H1 (cell line): ENCODE results near the gene ADGRG2. TPM values are rescaled to one million over a fixed set of nuclear protein-coding genes. Genes with fewer than 3 reads are reported as not detected.

Experiments
- CTCF ChIA-PET: fragments of 300-600 bp; sonication (Branson Sonifier 250); formaldehyde crosslinking; loops from one replicate; lab custom pipeline; 2021; ENCODE audit not compliant: partially characterized antibody; lab: Charles Lee
- POLR2A ChIA-PET: fragments of 300-600 bp; sonication (Branson Sonifier 250); formaldehyde crosslinking; loops from one replicate; lab custom pipeline; 2021; ENCODE audit warnings: inconsistent platforms; ENCODE audit not compliant: partially characterized antibody; lab: Charles Lee
- DNase-seq, 2 experiments: peaks; one replicate each; pipeline versions ENCODE4 v3.0.0 to v3.0.0-alpha.2; 2010 to 2022; ENCODE audit warnings: low spot score in 2 of 2, low read depth in 1 of 2, mixed read lengths in 1 of 2
- FAIRE-seq: peaks from 2 replicates; lab custom pipeline; 2011; peaks lifted over from hg19 to GRCh38; lab: Jason Lieb, UNC
- H2AFZ ChIP-seq: 2 replicates; pipeline ENCODE4 v1.8.1; 2012; ENCODE audit warnings: low read length, inconsistent platforms
- H2AK5ac ChIP-seq: 2 replicates; pipeline ENCODE4 v1.6.1; 2013; ENCODE audit warnings: low read depth, low read length
- H2BK120ac ChIP-seq: replicated peaks from 2 replicates; pipeline ENCODE3; 2013; ENCODE audit warnings: low read depth, low read length, inconsistent platforms
- H2BK12ac ChIP-seq: 2 replicates; pipeline ENCODE4 v1.6.1; 2013; ENCODE audit warnings: low read depth, low read length
- H2BK15ac ChIP-seq: 2 replicates; pipeline ENCODE4 v1.6.1; 2013; ENCODE audit warnings: low read length
- H2BK20ac ChIP-seq: 2 replicates; pipeline ENCODE4 v1.6.1; 2013; ENCODE audit warnings: low read length
- H2BK5ac ChIP-seq: 2 replicates; pipeline ENCODE4 v1.6.1; 2013; ENCODE audit warnings: low read depth, low read length
- H3K14ac ChIP-seq: 2 replicates; pipeline ENCODE4 v1.6.1; 2013; ENCODE audit warnings: inconsistent platforms; ENCODE audit not compliant: insufficient read length
- H3K18ac ChIP-seq: 2 replicates; pipeline ENCODE4 v1.6.1; 2013; ENCODE audit warnings: low read length; ENCODE audit errors: extremely low read depth
- H3K23ac ChIP-seq: 2 replicates; pipeline ENCODE4 v1.6.1; 2013; ENCODE audit warnings: inconsistent platforms; ENCODE audit not compliant: insufficient read length
- H3K23me2 ChIP-seq: 2 replicates; pipeline ENCODE4 v1.6.1; 2013; ENCODE audit warnings: low read depth, low read length
- H3K27ac ChIP-seq: 2 replicates; pipeline ENCODE4 v1.6.1; 2011; ENCODE audit warnings: low read depth, low read length, inconsistent platforms
- H3K27me3 ChIP-seq, 4 experiments: replicated peaks in 1 of 4; 1 replicate in 1 of 4; 2 replicates in 3 of 4; pipeline versions ENCODE4 v1.6.1 to v1.8.1; 2011 to 2013; ENCODE audit warnings: low read length in 3 of 4, mild to moderate bottlenecking in 3 of 4, inconsistent platforms in 2 of 4, mixed read lengths in 2 of 4, moderate library complexity in 1 of 4; ENCODE audit not compliant: control insufficient read depth in 3 of 4, insufficient read depth in 3 of 4; ENCODE audit errors: extremely low read depth in 1 of 4
- H3K36me3 ChIP-seq, 4 experiments: 2 replicates each; pipeline versions ENCODE4 v1.6.1 to v1.8.1; 2011 to 2013; ENCODE audit warnings: mild to moderate bottlenecking in 4 of 4, low read length in 3 of 4, moderate library complexity in 2 of 4, control low read depth in 1 of 4, inconsistent platforms in 1 of 4; ENCODE audit not compliant: insufficient read depth in 4 of 4, control insufficient read depth in 2 of 4
- H3K4ac ChIP-seq: replicated peaks from 2 replicates; pipeline ENCODE3; 2013; ENCODE audit warnings: low read length, low read depth, mixed read lengths, inconsistent platforms; ENCODE audit not compliant: insufficient read length
- H3K4me1 ChIP-seq, 4 experiments: replicated peaks in 1 of 4; 1 replicate in 1 of 4; 2 replicates in 3 of 4; pipeline versions ENCODE4 v1.6.1 to v1.8.1; 2011 to 2013; ENCODE audit warnings: low read length in 3 of 4, inconsistent platforms in 2 of 4, mixed read lengths in 1 of 4; ENCODE audit not compliant: insufficient read depth in 4 of 4, control insufficient read depth in 3 of 4
- H3K4me2 ChIP-seq, 2 experiments: 2 replicates each; pipeline versions ENCODE4 v1.6.1 to v1.8.1; 2011 to 2013; ENCODE audit warnings: low read depth in 2 of 2, low read length in 2 of 2, control low read depth in 1 of 2, inconsistent platforms in 1 of 2, mild to moderate bottlenecking in 1 of 2; ENCODE audit not compliant: insufficient read depth in 1 of 2
- H3K4me3 ChIP-seq, 4 experiments: fragments of 200-600, 300-600 bp in 1 of 4; sonication (generic), shearing (Covaris generic), sonication (Bioruptor Twin) in 1 of 4; 2 replicates each; pipeline versions ENCODE4 v1.5.1 to v1.8.1; 2011 to 2016; ENCODE audit warnings: low read length in 4 of 4, low read depth in 3 of 4, control low read depth in 2 of 4, inconsistent platforms in 2 of 4, mild to moderate bottlenecking in 2 of 4, mixed read lengths in 1 of 4, moderate library complexity in 1 of 4; ENCODE audit not compliant: insufficient read depth in 2 of 4; ENCODE audit errors: extremely low read depth in 1 of 4
- H3K56ac ChIP-seq: replicated peaks from 2 replicates; pipeline ENCODE3; 2013; ENCODE audit warnings: low read depth, mild to moderate bottlenecking, mixed read lengths, low read length, inconsistent platforms; ENCODE audit not compliant: insufficient read length
- H3K79me1 ChIP-seq: 2 replicates; pipeline ENCODE4 v1.6.1; 2013; ENCODE audit warnings: low read depth, low read length, control low read depth
- H3K79me2 ChIP-seq, 2 experiments: 2 replicates each; pipeline versions ENCODE4 v1.6.1 to v1.8.1; 2012 to 2013; ENCODE audit warnings: low read length in 2 of 2, mild to moderate bottlenecking in 2 of 2, inconsistent platforms in 1 of 2; ENCODE audit not compliant: insufficient read depth in 2 of 2, control insufficient read depth in 1 of 2
- H3K9ac ChIP-seq, 4 experiments: replicated peaks in 1 of 4; 1 replicate in 1 of 4; 2 replicates in 3 of 4; pipeline versions ENCODE4 v1.6.1 to v1.8.1; 2011 to 2013; ENCODE audit warnings: low read depth in 3 of 4, low read length in 3 of 4, control low read depth in 2 of 4, mild to moderate bottlenecking in 2 of 4, moderate library complexity in 2 of 4, inconsistent platforms in 1 of 4; ENCODE audit errors: extremely low read depth in 1 of 4
- H3K9me3 ChIP-seq, 2 experiments: 2 replicates each; pipeline versions ENCODE4 v1.6.1 to v1.8.1; 2012 to 2013; ENCODE audit warnings: mild to moderate bottlenecking in 2 of 2, moderate library complexity in 2 of 2, control low read depth in 1 of 2, inconsistent platforms in 1 of 2, low read depth in 1 of 2, low read length in 1 of 2, mixed read lengths in 1 of 2; ENCODE audit not compliant: insufficient read depth in 2 of 2
- H4K20me1 ChIP-seq, 2 experiments: replicated peaks in 1 of 2; 2 replicates each; pipeline versions ENCODE3 to v1.8.1; 2011 to 2013; ENCODE audit warnings: inconsistent platforms in 2 of 2, low read length in 2 of 2, mild to moderate bottlenecking in 1 of 2; ENCODE audit not compliant: insufficient read depth in 2 of 2, control insufficient read depth in 1 of 2
- H4K5ac ChIP-seq: 2 replicates; pipeline ENCODE4 v1.6.1; 2013; ENCODE audit warnings: low read length, low read depth, mixed read lengths, inconsistent platforms; ENCODE audit not compliant: insufficient read length
- H4K8ac ChIP-seq: 2 replicates; pipeline ENCODE4 v1.8.0; 2013; ENCODE audit warnings: mild to moderate bottlenecking, moderate library complexity, low read length, inconsistent platforms; ENCODE audit not compliant: insufficient read depth; ENCODE audit errors: extremely low read depth
- H4K91ac ChIP-seq: replicated peaks from 2 replicates; pipeline ENCODE3; 2013; ENCODE audit warnings: low read length, mixed read lengths, inconsistent platforms; ENCODE audit not compliant: insufficient read length
- SIRT6 ChIP-seq: IDR thresholded peaks from one replicate; pipeline ENCODE4 v1.7.1; 2012; ENCODE audit warnings: low read length, inconsistent platforms
- WGBS, 2 experiments: shearing (Covaris generic) in 1 of 2; methylation state at CpG; one replicate each; pipeline versions ENCODE4 v1.1.6 to v1.1.7; 2013 to 2015; ENCODE audit warnings: low lambda C conversion rate in 2 of 2, mixed read lengths in 2 of 2, inconsistent platforms in 1 of 2, low coverage in 1 of 2, missing lambda C conversion rate in 1 of 2; ENCODE audit not compliant: insufficient replicate concordance in 2 of 2, insufficient coverage in 1 of 2, insufficient read length in 1 of 2; ENCODE audit errors: extremely low coverage in 1 of 2, missing lambda C conversion rate in 1 of 2; 5-methylcytosine and 5-hydroxymethylcytosine counted together
- polyA plus RNA-seq, 7 experiments: library from polyadenylated mRNA; depleted of rRNA in 3 of 7; stranded (reverse) in 5 of 7; unstranded in 2 of 7; fragments of >200 nt in 5 of 7; fragments of 200-250 nt in 2 of 7; gene quantifications; 1 replicate in 5 of 7; 2 replicates in 1 of 7; 4 replicates in 1 of 7; pipeline versions ENCODE4 v1.2.1 to v1.2.3, GENCODE V29; 2011 to 2013; ENCODE audit warnings: missing spikeins in 2 of 7, mixed read lengths in 2 of 7
- total RNA-seq: library from RNA; stranded (reverse); fragmentation: NEBNext Ultra II Directional; extraction: Animal tissue kit (Norgen Biotek cat#: 25700); gene quantifications from 2 replicates; pipeline ENCODE4 v1.2.1, GENCODE V29; 2021

Gene ADGRG2
- total and polyA plus RNA-seq, 2 of the 8 experiments (the other 6 are each of a cell fraction or from before 2014, with no cell fraction given) = 8.9 to 13.3 TPM

DNA sequence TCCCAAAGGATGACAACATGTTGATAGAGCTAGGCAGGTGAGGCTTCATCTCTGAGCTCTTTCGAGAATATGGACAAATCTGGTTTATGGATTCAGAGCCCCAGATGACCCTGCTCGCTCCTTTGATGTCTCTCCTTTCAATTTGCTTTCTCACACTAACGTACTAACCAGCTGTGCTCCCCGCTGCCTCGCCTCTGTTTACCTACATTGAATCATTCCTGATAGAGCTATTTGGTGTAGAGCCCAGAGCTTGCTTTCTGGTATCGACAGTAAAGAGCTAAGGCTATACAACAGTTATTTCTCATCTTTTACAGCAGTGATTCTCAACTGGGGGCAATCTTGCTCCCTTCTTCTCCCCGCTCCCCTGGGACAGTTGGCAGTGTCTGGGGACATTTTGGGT is 129.4 kb downstream of the ADGRG2 start:
- CTCF ChIA-PET = interaction anchor here (0.6 to 4.0 kb wide), 3 partner anchors 21 to 883 kb away, joined by 3 to 12 read pairs (median 4); no protein-coding TSS in a partner anchor

More for the DNA sequence above, 129.4 kb downstream of the ADGRG2 start:
- Histone ChIP-seq H3K23me2 (no peaks in the 10 kb centered on the region), H3K4me1 (peaks cover 0 to 3% (median 0%) of the 10 kb centered on the region in 4 experiments; a peak in 1 of 7 replicates), H3K36me3 (no peaks in the 10 kb centered on the region; a peak in 1 of 8 replicates), H3K23ac (no peak overlapping the region), H3K4me3 (no peak overlapping the region), H2BK20ac (no peak overlapping the region), H3K4ac (no peak overlapping the region), H2BK15ac (no peak overlapping the region), H2BK120ac (no peak overlapping the region), H2AK5ac (no peak overlapping the region), H3K9me3 (no peaks in the 10 kb centered on the region), H3K56ac (no peak overlapping the region), H3K4me2 (no peak overlapping the region), H4K91ac (no peak overlapping the region), H2BK5ac (no peak overlapping the region), H3K79me2 (no peaks in the 10 kb centered on the region), H3K9ac (no peak overlapping the region), H2AFZ (no peak overlapping the region), H3K27ac (no peak overlapping the region), H3K14ac (no peak overlapping the region), H3K27me3 (no peaks in the 10 kb centered on the region), H3K18ac (no peak overlapping the region), H4K8ac (no peak overlapping the region), H4K20me1 (no peaks in the 10 kb centered on the region), H4K5ac (no peak overlapping the region), H2BK12ac (no peak overlapping the region), H3K79me1 (no peaks in the 10 kb centered on the region)
- FAIRE-seq (no peak), DNase-seq (no peak)
- WGBS, 2 experiments = 90% methylated on average over 7 of the region's 7 CpGs; no CpG with 5 or more reads in 1 of the 2 experiments
- POLR2A ChIA-PET = no interaction called here
- TF ChIP-seq SIRT6 = no peak
